ENCODE results near the gene GRM7. TPM values are rescaled to one million over a fixed set of nuclear protein-coding genes. Genes with fewer than 3 reads are reported as not detected.

GRM7 gene
- total RNA-seq (2.7 and 2.9 TPM in 2 replicates), polyA plus RNA-seq (0.95 and 1.7 TPM in 2 replicates)

DNA sequence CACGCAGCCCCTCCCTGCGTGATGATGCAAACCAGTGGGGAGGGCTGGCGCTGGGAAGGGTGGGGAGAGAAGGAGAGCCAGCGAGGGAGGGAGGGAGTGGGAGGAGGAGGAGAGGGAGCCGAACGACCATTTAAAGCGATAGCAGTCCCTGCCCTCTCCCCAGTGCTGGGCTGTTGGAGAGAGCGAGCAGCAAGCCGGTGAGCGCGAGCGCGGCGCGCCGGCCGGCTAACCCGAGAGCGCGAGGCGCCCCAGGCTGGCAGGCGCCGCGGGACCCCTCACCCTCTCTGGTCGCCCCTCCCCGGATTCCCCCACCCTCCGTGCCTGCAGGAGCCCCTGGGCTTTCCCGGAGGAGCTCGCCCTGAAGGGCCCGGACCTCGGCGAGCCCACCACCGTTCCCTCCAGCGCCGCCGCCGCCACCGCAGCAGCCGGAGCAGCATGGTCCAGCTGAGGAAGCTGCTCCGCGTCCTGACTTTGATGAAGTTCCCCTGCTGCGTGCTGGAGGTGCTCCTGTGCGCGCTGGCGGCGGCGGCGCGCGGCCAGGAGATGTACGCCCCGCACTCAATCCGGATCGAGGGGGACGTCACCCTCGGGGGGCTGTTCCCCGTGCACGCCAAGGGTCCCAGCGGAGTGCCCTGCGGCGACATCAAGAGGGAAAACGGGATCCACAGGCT, at the start of gene GRM7:
TSS of gene GRM7 (plus strand) at position 162 of the 671 bp plus-strand sequence.
- Histone ChIP-seq H3K27me3 (peaks cover 74% of the 10 kb centered on the region), H3K36me3 (replicated peaks; ENCODE audit: insufficient read depth, low read depth) (no peaks in the 10 kb centered on the region), H3K27ac (no peak within 1 kb of the TSS), H3K4me2 (peak within 1 kb of the TSS; percentile 93), H3K4me1 (ENCODE audit: insufficient read depth) (no peaks in the 10 kb centered on the region), H2AFZ (peak within 1 kb of the TSS; percentile 56), H4K20me1 (ENCODE audit: insufficient read depth, poor library complexity, severe bottlenecking) (peaks cover 3% of the 10 kb centered on the region), H3K4me3 (peak within 1 kb of the TSS; percentile 54), H3K9me2 (replicated peaks; ENCODE audit: insufficient read depth) (no peaks in the 10 kb centered on the region), H3K79me2 (no peaks in the 10 kb centered on the region), H3K9me3 (ENCODE audit: low read depth) (no peaks in the 10 kb centered on the region)
- 1% methylated on average over 33 of the region's 62 CpGs for WGBS (ENCODE audit: low lambda C conversion rate, missing lambda C conversion rate)
- TF ChIP-seq, protein P1, sequence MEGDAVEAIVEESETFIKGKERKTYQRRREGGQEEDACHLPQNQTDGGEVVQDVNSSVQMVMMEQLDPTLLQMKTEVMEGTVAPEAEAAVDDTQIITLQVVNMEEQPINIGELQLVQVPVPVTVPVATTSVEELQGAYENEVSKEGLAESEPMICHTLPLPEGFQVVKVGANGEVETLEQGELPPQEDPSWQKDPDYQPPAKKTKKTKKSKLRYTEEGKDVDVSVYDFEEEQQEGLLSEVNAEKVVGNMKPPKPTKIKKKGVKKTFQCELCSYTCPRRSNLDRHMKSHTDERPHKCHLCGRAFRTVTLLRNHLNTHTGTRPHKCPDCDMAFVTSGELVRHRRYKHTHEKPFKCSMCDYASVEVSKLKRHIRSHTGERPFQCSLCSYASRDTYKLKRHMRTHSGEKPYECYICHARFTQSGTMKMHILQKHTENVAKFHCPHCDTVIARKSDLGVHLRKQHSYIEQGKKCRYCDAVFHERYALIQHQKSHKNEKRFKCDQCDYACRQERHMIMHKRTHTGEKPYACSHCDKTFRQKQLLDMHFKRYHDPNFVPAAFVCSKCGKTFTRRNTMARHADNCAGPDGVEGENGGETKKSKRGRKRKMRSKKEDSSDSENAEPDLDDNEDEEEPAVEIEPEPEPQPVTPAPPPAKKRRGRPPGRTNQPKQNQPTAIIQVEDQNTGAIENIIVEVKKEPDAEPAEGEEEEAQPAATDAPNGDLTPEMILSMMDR (IDR thresholded peaks at IDR 0.05; ENCODE audit: poor library complexity): no peak
- peak; percentile 60 for DNase-seq (ENCODE audit: low spot score)

DNA sequence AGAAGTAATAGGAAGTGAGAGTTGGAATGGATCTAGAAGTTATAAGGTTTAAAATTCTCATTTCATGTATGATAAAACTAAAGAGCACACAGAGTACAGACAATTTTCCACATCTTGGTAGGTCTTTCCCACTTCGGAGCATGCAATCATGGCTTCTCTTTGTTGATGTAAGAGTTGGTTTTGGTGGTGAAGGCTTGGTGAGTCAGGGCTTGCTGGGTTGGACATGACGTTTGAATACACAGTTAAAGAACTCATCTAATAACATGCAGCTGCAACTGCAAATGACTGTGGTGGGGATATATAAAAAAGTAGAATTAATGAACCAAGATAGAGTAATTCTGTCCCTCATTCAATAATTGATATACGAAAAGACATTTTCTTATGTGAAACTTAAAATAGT, 39.5 kb upstream of the GRM7 start:
- WGBS (ENCODE audit: low lambda C conversion rate, missing lambda C conversion rate): 88% methylated on average over 3 of the region's 3 CpGs
- H3K4me3 ChIP-seq: no peak overlapping the region
- H3K36me3 ChIP-seq (replicated peaks; ENCODE audit: insufficient read depth, low read depth): no peaks in the 10 kb centered on the region
- H3K27me3 ChIP-seq: no peaks in the 10 kb centered on the region
- H3K9me3 ChIP-seq (ENCODE audit: low read depth): no peaks in the 10 kb centered on the region
- H3K79me2 ChIP-seq: no peaks in the 10 kb centered on the region
- no peaks in the 10 kb centered on the region for H3K4me1 ChIP-seq (ENCODE audit: insufficient read depth)
- H4K20me1 ChIP-seq (ENCODE audit: insufficient read depth, poor library complexity, severe bottlenecking): no peaks in the 10 kb centered on the region
- no peak for DNase-seq (ENCODE audit: low spot score)
- H3K27ac ChIP-seq: no peak overlapping the region
- H3K4me2 ChIP-seq: no peak overlapping the region
- no peak for TF ChIP-seq EZH2phosphoT487 (IDR thresholded peaks at IDR 0.05; ENCODE audit: low read depth, severe bottlenecking, unreplicated experiment)
- no peak for TF ChIP-seq EZH2 (IDR thresholded peaks at IDR 0.05; ENCODE audit: borderline replicate concordance)
- H3K9me2 ChIP-seq (replicated peaks; ENCODE audit: insufficient read depth): no peaks in the 10 kb centered on the region
- no peak overlapping the region for H2AFZ ChIP-seq

DNA sequence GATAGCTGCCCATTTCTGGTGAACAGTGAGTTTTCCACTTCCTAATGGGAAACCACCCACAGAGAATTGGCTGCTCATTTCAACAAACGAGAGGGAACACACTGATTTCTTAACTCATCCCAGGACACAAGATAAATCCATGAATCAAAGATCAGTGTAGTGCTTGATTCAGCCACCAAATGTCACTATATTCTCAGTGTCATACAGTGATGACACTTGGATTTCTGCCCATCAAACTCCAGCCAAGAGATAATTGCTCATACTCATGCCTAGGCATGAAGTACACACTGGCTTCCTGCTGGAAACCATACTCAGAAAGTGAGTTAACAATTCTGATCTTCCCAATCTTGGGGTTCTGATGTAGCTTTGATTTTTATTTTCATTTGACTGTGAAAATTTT, 35.4 kb upstream of the GRM7 start:
- H3K27ac ChIP-seq: no peak overlapping the region
- no peaks in the 10 kb centered on the region for H3K9me2 ChIP-seq (replicated peaks; ENCODE audit: insufficient read depth)
- H3K27me3 ChIP-seq: no peaks in the 10 kb centered on the region
- no peak overlapping the region for H3K4me2 ChIP-seq
- H3K4me3 ChIP-seq: no peak overlapping the region
- no peak overlapping the region for H2AFZ ChIP-seq
- 77% methylated on average over 1 of the region's 1 CpG for WGBS (ENCODE audit: low lambda C conversion rate, missing lambda C conversion rate)
- no peaks in the 10 kb centered on the region for H4K20me1 ChIP-seq (ENCODE audit: insufficient read depth, poor library complexity, severe bottlenecking)
- TF ChIP-seq EZH2 (IDR thresholded peaks at IDR 0.05; ENCODE audit: borderline replicate concordance): no peak
- TF ChIP-seq EZH2phosphoT487 (IDR thresholded peaks at IDR 0.05; ENCODE audit: low read depth, severe bottlenecking, unreplicated experiment): no peak
- TF ChIP-seq, protein P1 (IDR thresholded peaks at IDR 0.05; ENCODE audit: poor library complexity): no peak
- no peaks in the 10 kb centered on the region for H3K36me3 ChIP-seq (replicated peaks; ENCODE audit: insufficient read depth, low read depth)
- no peaks in the 10 kb centered on the region for H3K9me3 ChIP-seq (ENCODE audit: low read depth)
- H3K79me2 ChIP-seq: no peaks in the 10 kb centered on the region
- no peak for DNase-seq (ENCODE audit: low spot score)
- H3K4me1 ChIP-seq (ENCODE audit: insufficient read depth): no peaks in the 10 kb centered on the region

DNA sequence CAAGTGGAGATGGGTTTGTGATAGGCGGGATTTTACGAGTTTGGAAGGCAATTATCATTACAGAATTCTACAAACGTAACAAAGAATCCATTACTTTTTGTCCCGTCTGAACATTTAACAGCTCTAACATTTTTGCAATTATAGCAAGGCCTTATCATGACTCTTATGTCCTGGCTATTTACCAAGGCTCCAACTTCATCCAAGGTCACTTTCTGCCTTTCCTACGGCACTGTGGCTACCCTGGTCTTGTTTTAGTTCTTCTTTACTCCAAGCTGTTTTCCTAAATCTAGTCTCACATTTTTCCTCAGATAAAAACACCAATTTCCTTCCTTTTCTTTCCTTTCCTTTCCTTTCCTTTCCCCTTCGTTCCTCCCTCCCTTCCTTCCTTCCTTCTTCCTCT, 33.5 kb upstream of the GRM7 start:
- Histone ChIP-seq H3K4me3 (no peak overlapping the region), H3K79me2 (no peaks in the 10 kb centered on the region), H3K27me3 (no peaks in the 10 kb centered on the region), H4K20me1 (ENCODE audit: insufficient read depth, poor library complexity, severe bottlenecking) (no peaks in the 10 kb centered on the region), H3K9me2 (replicated peaks; ENCODE audit: insufficient read depth) (no peaks in the 10 kb centered on the region), H3K36me3 (replicated peaks; ENCODE audit: insufficient read depth, low read depth) (no peaks in the 10 kb centered on the region), H3K4me1 (ENCODE audit: insufficient read depth) (no peaks in the 10 kb centered on the region), H3K27ac (no peak overlapping the region), H2AFZ (no peak overlapping the region), H3K9me3 (ENCODE audit: low read depth) (no peaks in the 10 kb centered on the region), H3K4me2 (no peak overlapping the region)
- WGBS (ENCODE audit: low lambda C conversion rate, missing lambda C conversion rate): 74% methylated on average over 6 of the region's 6 CpGs
- TF ChIP-seq EZH2phosphoT487 (IDR thresholded peaks at IDR 0.05; ENCODE audit: low read depth, severe bottlenecking, unreplicated experiment) (no peak), EZH2 (IDR thresholded peaks at IDR 0.05; ENCODE audit: borderline replicate concordance) (no peak)
- TF ChIP-seq, protein P1 (IDR thresholded peaks at IDR 0.05; ENCODE audit: poor library complexity): no peak
- DNase-seq (ENCODE audit: low spot score): no peak
